Memory B cell (primary cell): ENCODE measurements around the gene TOP3B.

ENCODE experiments used
- ATAC-seq: fragments of 150-1000 bp; cut with Tn5 transposase; 2 replicates; pipeline ENCODE4 v1.10.0; 2021; ENCODE audit warnings: low read depth, mild to moderate bottlenecking, moderate library complexity
- DNase-seq, 2 donors: peaks; one replicate each; pipeline ENCODE4 v3.0.0; 2022; ENCODE audit warnings: low spot score in 2 of 2
- H3K27ac Mint-ChIP-seq: one replicate; pipeline ENCODE4 v1.8.0; 2022; ENCODE audit warnings: mild to moderate bottlenecking, moderate library complexity, mixed read lengths
- H3K27me3 Mint-ChIP-seq: one replicate; pipeline ENCODE4 v1.8.0; 2022; ENCODE audit warnings: mixed read lengths
- H3K36me3 Mint-ChIP-seq: one replicate; pipeline ENCODE4 v1.8.0; 2022; ENCODE audit warnings: mild to moderate bottlenecking, mixed read lengths
- H3K4me1 Mint-ChIP-seq: one replicate; pipeline ENCODE4 v1.8.0; 2022; ENCODE audit warnings: mixed read lengths
- H3K4me3 Mint-ChIP-seq: one replicate; pipeline ENCODE4 v1.8.0; 2022; ENCODE audit warnings: mild to moderate bottlenecking, moderate library complexity, mixed read lengths
- H3K9me3 Mint-ChIP-seq: one replicate; pipeline ENCODE4 v1.8.0; 2022; ENCODE audit warnings: mixed read lengths

Gene TOP3B, protein sequence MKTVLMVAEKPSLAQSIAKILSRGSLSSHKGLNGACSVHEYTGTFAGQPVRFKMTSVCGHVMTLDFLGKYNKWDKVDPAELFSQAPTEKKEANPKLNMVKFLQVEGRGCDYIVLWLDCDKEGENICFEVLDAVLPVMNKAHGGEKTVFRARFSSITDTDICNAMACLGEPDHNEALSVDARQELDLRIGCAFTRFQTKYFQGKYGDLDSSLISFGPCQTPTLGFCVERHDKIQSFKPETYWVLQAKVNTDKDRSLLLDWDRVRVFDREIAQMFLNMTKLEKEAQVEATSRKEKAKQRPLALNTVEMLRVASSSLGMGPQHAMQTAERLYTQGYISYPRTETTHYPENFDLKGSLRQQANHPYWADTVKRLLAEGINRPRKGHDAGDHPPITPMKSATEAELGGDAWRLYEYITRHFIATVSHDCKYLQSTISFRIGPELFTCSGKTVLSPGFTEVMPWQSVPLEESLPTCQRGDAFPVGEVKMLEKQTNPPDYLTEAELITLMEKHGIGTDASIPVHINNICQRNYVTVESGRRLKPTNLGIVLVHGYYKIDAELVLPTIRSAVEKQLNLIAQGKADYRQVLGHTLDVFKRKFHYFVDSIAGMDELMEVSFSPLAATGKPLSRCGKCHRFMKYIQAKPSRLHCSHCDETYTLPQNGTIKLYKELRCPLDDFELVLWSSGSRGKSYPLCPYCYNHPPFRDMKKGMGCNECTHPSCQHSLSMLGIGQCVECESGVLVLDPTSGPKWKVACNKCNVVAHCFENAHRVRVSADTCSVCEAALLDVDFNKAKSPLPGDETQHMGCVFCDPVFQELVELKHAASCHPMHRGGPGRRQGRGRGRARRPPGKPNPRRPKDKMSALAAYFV

DNA sequence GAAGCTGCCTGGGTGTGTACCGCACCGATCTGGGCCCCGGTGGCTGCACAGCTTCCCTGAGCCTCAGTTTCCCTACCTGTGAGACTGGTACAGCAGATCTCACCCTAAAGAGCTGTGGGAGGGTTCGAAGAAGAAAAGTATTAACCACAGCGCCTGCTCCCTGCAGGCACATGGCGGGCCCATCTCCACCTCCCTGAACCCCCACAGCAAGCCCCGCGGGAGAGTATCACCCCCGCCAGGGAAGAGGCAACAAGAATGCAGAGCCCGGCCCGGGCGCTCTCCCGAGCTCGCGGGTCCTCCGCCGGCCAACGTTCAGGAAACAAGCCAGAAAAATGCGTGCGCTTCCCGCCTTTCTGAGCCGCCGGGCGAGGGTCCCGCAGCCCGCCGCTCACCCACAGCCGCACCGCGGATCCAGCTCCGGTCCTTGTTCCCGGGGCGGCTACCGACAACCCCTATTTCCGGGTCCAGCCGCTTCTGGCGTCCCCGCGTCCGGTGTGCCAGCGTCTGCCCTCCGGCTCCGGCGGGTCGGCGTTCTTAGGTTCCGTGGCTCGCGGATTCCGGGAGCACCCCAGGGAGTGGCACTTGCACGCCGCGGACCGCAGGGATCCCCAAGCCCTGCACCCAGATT lies at the start of gene TOP3B:
Gene TOP3B (minus strand): TSS at position 450 of the 628 bp plus-strand sequence. CDS start 7,078 bp downstream, outside the sequence.
- H3K4me3 Mint-ChIP-seq = peak within 1 kb of the TSS; percentile 90
- ATAC-seq = peak; percentile 92
- peak within 1 kb of the TSS; percentile 85 for H3K27ac Mint-ChIP-seq
- H3K27me3 Mint-ChIP-seq = no peaks in the 10 kb centered on the region
- H3K4me1 Mint-ChIP-seq = peaks cover 31% of the 10 kb centered on the region
- peaks cover 8% of the 10 kb centered on the region for H3K36me3 Mint-ChIP-seq
- DNase-seq = peak; percentile 72 to 89
- H3K9me3 Mint-ChIP-seq = no peaks in the 10 kb centered on the region

DNA sequence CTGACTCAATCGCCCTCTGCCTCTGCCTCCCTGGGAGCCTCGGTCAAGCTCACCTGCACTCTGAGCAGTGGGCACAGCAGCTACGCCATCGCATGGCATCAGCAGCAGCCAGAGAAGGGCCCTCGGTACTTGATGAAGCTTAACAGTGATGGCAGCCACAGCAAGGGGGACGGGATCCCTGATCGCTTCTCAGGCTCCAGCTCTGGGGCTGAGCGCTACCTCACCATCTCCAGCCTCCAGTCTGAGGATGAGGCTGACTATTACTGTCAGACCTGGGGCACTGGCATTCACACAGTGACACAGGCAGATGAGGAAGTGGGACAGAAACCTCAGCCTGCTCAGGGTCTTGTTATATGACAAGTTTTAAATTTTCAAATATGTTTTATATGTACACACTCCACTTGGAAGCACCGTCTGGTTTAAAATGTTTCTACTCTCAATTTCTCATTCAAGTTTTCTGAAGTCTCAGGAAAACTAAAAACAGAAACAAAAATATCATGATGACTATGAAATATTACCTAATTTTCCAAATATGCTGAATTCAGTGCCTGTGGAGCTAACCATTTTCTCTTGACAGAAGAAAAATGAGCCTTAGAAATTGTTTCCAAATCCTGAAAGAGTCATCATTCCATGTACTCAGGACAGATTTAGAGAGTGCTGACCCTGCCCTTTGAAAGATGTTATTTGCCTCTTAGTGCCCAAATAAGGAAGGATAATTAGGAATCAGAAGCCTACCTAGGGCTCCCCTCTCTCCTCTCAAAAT lies 48.8 kb upstream of the TOP3B start:
- no peaks in the 10 kb centered on the region for H3K36me3 Mint-ChIP-seq
- H3K27ac Mint-ChIP-seq = peak overlapping the region; percentile 87
- H3K4me3 Mint-ChIP-seq = peak overlapping the region; percentile 94

DNA sequence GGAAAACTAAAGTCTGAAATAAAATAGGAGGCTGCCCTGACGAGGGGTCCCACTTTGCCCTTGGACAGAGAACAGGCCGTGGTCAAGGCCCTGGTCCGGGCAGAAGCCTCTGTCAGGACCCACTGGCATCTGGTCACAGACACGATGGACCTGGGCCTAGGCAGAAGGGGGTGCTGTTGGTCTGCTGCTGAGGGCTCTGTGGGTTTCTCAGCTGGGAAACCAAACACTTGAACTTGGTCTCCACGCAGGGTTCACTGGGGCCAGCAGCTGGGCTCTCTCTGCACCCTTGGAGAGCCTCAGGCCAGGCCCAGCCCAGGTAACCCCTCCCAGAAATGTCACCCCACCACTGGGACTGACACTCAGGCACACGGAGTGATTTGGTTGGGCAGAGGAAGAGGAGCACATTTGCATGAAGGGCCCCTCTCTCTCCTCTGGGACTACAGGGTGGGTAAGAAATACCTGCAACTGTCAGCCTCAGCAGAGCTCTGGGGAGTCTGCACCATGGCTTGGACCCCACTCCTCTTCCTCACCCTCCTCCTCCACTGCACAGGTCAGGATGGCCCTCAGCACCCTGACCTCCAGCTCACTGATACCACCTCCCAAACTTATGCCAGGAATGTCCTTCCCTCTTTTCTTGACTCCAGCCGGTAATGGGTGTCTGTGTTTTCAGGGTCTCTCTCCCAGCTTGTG lies 48.1 kb upstream of the TOP3B start:
- Mint-ChIP-seq H3K27ac (peak overlapping the region; percentile 87), H3K9me3 (no peaks in the 10 kb centered on the region), H3K27me3 (no peaks in the 10 kb centered on the region), H3K36me3 (no peaks in the 10 kb centered on the region), H3K4me1 (peaks cover 53% of the 10 kb centered on the region), H3K4me3 (peak overlapping the region; percentile 94)
- DNase-seq = peak; percentile 57 to 64
- ATAC-seq = peak; percentile 62

More for the DNA sequence above, 48.8 kb upstream of the TOP3B start:
- H3K27me3 Mint-ChIP-seq = no peaks in the 10 kb centered on the region
- peak; percentile 34 to 38 for DNase-seq
- ATAC-seq = peak; percentile 71
- H3K9me3 Mint-ChIP-seq = no peaks in the 10 kb centered on the region
- peaks cover 54% of the 10 kb centered on the region for H3K4me1 Mint-ChIP-seq

DNA sequence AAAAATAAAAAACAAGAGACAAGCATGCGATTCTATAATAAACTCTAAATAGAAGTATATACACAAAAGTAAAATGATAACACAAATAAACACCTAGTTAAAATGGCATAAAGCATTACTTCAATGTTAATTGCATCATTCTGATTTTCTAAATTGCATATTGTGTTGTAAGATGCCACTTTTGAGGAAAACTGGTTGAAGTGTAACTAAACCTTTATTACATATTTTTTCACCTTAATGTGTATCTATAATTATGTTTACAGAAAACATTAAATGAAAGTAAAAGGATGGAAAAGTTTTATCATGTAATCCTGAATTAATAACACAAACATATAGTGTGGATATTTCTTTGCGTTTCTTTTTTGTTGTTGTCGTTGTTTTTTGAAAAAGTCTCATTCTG lies 45.4 kb upstream of the TOP3B start:
- Mint-ChIP-seq H3K36me3 (peaks cover 2% of the 10 kb centered on the region), H3K9me3 (no peaks in the 10 kb centered on the region), H3K4me1 (peaks cover 51% of the 10 kb centered on the region), H3K4me3 (no peak overlapping the region), H3K27me3 (no peaks in the 10 kb centered on the region), H3K27ac (no peak overlapping the region)
- ATAC-seq = no peak
- DNase-seq = no peak

DNA sequence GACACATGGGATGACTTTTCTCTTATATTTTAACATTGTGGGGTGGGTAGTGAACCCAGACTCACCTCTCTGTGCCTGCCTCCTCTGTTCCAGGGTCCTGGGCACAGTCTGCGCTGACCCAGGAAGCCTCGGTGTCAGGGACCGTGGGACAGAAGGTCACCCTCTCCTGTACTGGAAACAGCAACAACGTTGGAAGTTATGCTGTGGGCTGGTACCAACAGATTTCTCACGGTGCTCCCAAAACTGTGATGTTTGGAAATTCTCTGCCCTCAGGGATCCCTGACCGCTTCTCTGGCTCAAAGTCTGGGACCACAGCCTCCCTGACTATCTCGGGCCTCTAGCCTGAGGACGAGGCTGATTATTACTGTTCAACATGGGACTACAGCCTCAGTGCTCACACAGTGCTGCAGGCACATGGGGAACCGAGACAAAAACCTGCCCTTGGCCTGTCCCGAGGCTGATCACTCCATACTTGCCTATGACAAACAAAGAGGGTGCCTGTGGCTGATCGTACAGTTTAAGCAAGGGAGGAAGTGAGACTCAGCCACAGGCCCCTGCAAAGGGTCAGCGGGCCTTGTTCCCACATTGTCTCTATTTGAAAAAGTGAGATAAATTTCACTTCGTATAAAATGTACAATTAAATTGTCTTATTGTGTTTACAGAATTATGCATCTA lies 43.7 kb upstream of the TOP3B start:
- peaks cover 46% of the 10 kb centered on the region for H3K4me1 Mint-ChIP-seq
- H3K9me3 Mint-ChIP-seq = no peaks in the 10 kb centered on the region
- H3K36me3 Mint-ChIP-seq = peaks cover 4% of the 10 kb centered on the region
- DNase-seq (no peak), ATAC-seq (peak; percentile 26)
- peak overlapping the region; percentile 93 for H3K27ac Mint-ChIP-seq
- H3K27me3 Mint-ChIP-seq = no peaks in the 10 kb centered on the region
- peak overlapping the region; percentile 71 for H3K4me3 Mint-ChIP-seq

DNA sequence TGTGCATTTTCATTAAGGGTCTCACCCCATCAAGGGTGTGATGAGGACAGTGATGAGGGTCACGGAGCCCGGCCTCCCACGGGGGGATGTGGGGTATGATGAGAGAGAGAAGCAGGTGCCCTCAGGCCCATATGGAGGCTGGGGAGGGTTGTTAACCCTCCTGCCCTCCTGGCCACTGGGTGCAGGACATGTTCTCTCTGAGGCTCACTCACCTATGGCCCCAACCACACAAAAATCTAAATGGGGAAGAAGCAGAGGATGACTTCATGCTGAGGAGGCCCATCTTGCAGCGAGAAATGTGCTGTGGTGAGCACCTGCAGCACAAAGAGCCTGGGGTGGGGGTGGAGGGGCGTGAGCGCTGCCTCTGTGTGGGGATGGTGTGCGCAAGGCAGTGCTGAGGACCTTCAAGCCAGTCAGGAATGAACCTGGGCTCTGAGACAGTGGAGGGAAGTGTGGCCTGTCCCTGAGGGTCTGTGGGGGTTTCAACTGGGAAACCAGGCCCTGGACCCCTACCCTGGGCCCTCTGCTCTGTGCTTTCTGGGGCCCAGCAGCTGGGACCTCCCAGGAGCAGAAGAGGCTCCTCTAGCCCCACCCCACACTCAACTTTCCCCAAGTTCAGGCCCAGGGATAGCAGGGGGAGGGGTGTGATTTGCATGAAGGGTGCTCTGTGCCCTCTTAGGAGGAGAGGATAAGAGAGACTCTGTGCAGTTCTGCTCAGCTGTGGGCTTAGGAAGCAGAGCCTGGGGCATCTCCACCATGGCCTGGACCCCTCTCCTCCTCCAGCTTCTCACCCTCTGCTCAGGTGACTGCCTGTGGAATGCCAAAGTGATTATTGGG lies 43.0 kb upstream of the TOP3B start:
- Mint-ChIP-seq H3K4me3 (peak overlapping the region; percentile 71), H3K27me3 (no peaks in the 10 kb centered on the region), H3K4me1 (peaks cover 42% of the 10 kb centered on the region), H3K9me3 (no peaks in the 10 kb centered on the region), H3K27ac (peak overlapping the region; percentile 93), H3K36me3 (peaks cover 5% of the 10 kb centered on the region)
- ATAC-seq (peak; percentile 79), DNase-seq (peak in 1 of 2 donors; percentile 36)

DNA sequence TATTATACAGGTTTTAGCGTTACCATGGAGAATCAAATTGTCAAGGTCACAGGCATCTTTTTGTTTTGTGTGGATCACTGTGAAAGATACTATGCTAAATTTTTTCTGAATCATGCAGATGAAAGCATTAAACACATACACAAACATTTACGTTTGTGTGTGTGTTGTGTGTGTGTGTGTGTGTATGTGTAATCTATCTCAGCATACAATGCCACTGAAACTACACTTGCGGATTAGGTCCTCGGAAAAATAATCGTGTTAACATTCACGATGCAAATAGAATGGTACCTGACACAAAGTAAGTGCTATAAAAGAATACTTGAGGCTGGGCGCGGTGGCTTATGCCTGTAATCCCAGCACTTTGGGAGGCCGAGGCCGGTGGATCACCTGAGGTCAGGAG lies 41.9 kb upstream of the TOP3B start:
- no peak overlapping the region for H3K27ac Mint-ChIP-seq
- H3K4me1 Mint-ChIP-seq = peaks cover 37% of the 10 kb centered on the region
- peaks cover 8% of the 10 kb centered on the region for H3K36me3 Mint-ChIP-seq
- H3K27me3 Mint-ChIP-seq = no peaks in the 10 kb centered on the region
- DNase-seq (no peak), ATAC-seq (no peak)
- no peaks in the 10 kb centered on the region for H3K9me3 Mint-ChIP-seq
- H3K4me3 Mint-ChIP-seq = no peak overlapping the region

DNA sequence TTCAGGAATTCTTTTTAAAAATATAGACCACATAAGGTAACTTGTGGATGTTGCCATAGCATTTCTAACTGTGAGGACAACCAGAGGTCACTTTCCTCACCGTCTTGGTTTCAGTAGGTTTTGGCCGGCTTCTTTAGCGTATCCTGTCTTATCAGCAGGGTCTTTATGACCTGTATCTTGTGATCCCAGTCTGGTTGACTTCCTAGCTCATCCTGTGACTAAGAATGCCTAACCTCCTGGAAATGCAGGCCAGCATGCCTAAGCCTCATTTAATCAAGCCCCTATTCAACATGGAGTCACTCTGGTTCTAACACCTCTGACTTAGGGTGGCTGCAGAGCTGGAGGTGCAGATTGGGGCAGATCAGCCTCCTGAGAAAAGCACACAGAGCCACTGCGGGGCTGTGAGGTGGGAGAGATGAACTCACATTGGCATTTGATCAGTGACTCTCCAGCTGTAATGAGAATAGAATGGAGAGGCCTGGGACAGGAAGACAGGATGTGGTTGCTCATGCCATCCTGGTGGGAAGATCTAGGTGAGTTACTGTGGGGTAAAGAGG lies 41.1 kb upstream of the TOP3B start:
- Mint-ChIP-seq H3K36me3 (peaks cover 8% of the 10 kb centered on the region), H3K9me3 (no peaks in the 10 kb centered on the region), H3K4me3 (peak overlapping the region; percentile 9), H3K27me3 (no peaks in the 10 kb centered on the region), H3K4me1 (peaks cover 37% of the 10 kb centered on the region), H3K27ac (peak overlapping the region; percentile 88)
- ATAC-seq = no peak
- no peak for DNase-seq

DNA sequence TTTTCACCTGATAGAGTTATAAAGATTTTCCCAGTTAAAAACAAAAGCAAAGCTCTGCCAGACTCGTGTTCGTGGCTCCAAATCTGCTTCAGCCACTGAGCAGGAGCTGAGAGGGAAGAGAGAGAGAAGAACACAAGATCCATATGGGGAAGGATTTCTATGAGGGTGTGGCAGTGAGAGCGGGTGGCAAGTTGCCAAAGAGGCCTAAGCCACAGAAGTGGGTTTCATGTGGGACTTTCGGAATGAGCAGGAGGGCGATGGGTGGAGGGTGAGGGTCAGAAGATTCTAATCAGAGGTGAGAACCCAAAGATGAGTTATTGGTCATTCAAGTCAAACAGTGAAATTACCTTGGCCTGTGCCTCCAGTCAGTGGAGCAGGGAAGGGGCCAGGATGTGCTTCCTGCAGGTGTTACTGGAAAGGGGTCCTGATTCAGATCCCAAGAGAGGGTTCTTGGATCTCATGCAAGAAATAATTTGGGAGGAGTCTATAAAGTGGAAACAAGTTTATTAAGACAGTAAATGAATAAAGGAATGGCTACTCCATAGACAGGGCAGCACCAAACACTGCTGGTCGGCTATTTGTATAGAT lies 40.5 kb upstream of the TOP3B start:
- no peak for DNase-seq
- H3K36me3 Mint-ChIP-seq = peaks cover 8% of the 10 kb centered on the region
- H3K27me3 Mint-ChIP-seq = no peaks in the 10 kb centered on the region
- H3K4me1 Mint-ChIP-seq = peaks cover 37% of the 10 kb centered on the region
- peak overlapping the region; percentile 8 for H3K4me3 Mint-ChIP-seq
- no peak for ATAC-seq
- H3K9me3 Mint-ChIP-seq = no peaks in the 10 kb centered on the region
- H3K27ac Mint-ChIP-seq = peak overlapping the region; percentile 88

DNA sequence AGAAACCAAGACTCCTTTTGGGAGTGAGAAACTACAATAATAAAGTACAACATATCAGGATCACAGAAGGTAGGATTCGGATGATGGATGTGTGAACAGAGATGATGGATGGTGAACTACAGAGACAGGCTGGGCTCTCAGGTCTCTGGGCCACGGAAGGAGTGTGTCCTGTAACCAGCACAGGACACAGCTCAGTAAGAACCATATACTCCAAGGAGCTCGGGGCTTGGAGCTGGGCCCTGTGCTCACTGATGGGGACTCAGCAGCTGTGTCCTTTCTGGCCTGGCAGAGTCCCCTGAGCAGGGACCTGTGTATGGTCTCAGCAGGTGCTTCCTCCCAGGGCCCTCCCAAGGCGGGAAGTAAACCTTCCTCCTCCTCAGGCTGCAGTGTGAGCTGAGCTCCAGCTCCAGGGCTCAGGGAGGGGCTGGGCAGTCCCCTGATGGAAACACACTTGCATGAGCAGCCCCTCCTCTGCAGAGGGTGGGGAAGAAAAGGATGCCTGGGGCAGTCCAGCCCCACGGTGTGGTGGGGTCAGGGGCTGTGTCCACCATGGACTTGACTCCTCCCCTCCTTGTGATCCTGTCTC lies 39.8 kb upstream of the TOP3B start:
- no peaks in the 10 kb centered on the region for H3K27me3 Mint-ChIP-seq
- no peaks in the 10 kb centered on the region for H3K9me3 Mint-ChIP-seq
- peaks cover 8% of the 10 kb centered on the region for H3K36me3 Mint-ChIP-seq
- no peak for ATAC-seq
- peak overlapping the region; percentile 8 for H3K4me3 Mint-ChIP-seq
- peaks cover 37% of the 10 kb centered on the region for H3K4me1 Mint-ChIP-seq
- no peak for DNase-seq
- peak overlapping the region; percentile 88 for H3K27ac Mint-ChIP-seq

DNA sequence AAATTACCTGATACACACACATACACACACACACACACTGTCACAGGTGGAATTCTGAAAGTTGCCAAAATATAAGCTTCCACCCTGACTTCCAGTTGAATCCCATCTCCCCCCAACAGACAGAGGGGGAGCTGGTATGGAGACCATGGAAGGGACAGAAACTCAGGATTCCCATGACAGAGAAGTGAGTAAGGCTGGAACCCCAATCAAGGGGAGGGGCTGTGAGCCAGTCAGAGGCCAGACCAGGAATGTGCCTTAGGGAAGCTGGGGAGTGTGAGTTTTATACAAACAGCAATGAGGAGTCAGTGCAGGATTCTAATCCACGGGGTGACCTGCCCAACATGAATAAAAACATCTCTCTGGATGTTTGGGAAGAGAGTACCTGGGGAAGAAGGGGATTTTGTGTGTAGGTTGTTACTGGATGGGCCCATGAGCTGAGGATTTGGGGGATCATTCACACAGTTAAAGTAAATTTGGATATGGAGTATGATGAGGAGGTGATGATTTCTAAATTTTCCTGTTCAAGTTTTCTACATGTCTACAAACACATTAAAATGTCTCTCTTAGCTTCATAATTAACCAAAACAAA lies 38.7 kb upstream of the TOP3B start:
- Mint-ChIP-seq H3K36me3 (peaks cover 8% of the 10 kb centered on the region), H3K9me3 (no peaks in the 10 kb centered on the region), H3K27me3 (no peaks in the 10 kb centered on the region), H3K4me1 (peaks cover 30% of the 10 kb centered on the region), H3K27ac (peak overlapping the region; percentile 49), H3K4me3 (no peak overlapping the region)
- ATAC-seq (no peak), DNase-seq (no peak)
